Activated CD8-positive, alpha-beta T cell treated with anti-CD3 and anti-CD28 coated beads, Interleukin-2, amount 10 ng/mL, durations not matched to agents 7 days and 5 days (primary cell): ENCODE data around the gene KAT6B. TPM values are rescaled to one million over a fixed set of nuclear protein-coding genes. Genes with fewer than 3 reads are reported as not detected.

ENCODE experiments used
- ATAC-seq: fragments of 150-1000 bp; cut with Tn5 transposase; one replicate; pipeline ENCODE4 v1.10.0; 2021; ENCODE audit warnings: moderate library complexity
- CTCF ChIA-PET: fragments of 350-600 bp; sonication (Branson Sonifier 250); formaldehyde crosslinking; loops from one replicate; lab custom pipeline; 2021; ENCODE audit warnings: antibody characterized with exemption; lab: Charles Lee
- POLR2A ChIA-PET: fragments of 350-600 bp; sonication (Branson Sonifier 250); formaldehyde crosslinking; loops from one replicate; lab custom pipeline; 2021; ENCODE audit warnings: antibody characterized with exemption; lab: Charles Lee
- DNase-seq: peaks from one replicate; pipeline ENCODE4 v3.0.0-alpha.2; 2020
- H3K27ac Mint-ChIP-seq: one replicate; pipeline ENCODE4 v1.8.0; 2021; ENCODE audit warnings: mild to moderate bottlenecking, mixed read lengths
- H3K27me3 Mint-ChIP-seq: one replicate; pipeline ENCODE4 v1.8.0; 2021; ENCODE audit warnings: low read depth, mixed read lengths
- H3K36me3 Mint-ChIP-seq: one replicate; pipeline ENCODE4 v1.8.0; 2021; ENCODE audit warnings: low read depth, mixed read lengths
- H3K4me1 Mint-ChIP-seq: one replicate; pipeline ENCODE4 v1.8.0; 2021; ENCODE audit warnings: low read depth, mixed read lengths
- H3K4me3 Mint-ChIP-seq: one replicate; pipeline ENCODE4 v1.8.0; 2021; ENCODE audit warnings: mild to moderate bottlenecking, mixed read lengths
- H3K9me3 Mint-ChIP-seq: one replicate; pipeline ENCODE4 v1.8.0; 2022; ENCODE audit warnings: mixed read lengths; ENCODE audit not compliant: insufficient read depth
- total RNA-seq, 2 experiments: library from RNA; stranded (reverse); gene quantifications; one replicate each; pipeline ENCODE4 v1.2.3, GENCODE V29; 2021

The KAT6B gene
- total RNA-seq, 2 experiments from 2014 or later: 40.3 to 43.1 TPM

- H3K27ac Mint-ChIP-seq: no peak overlapping the region
- H3K9me3 Mint-ChIP-seq: no peaks in the 10 kb centered on the region
- no peaks in the 10 kb centered on the region for H3K27me3 Mint-ChIP-seq
- H3K4me3 Mint-ChIP-seq: no peak overlapping the region
- no peak for ATAC-seq
- DNase-seq: no peak
- peaks cover 31% of the 10 kb centered on the region for H3K4me1 Mint-ChIP-seq
- POLR2A ChIA-PET: no interaction called here
- H3K36me3 Mint-ChIP-seq: peaks cover 22% of the 10 kb centered on the region
- CTCF ChIA-PET: interaction anchor here (1.4 to 2.2 kb wide), 4 partner anchors 13 to 294 kb away, joined by 4 to 11 read pairs (median 4); no protein-coding TSS in a partner anchor
Observed at GRCh38 chr10:75033399-75034130, 207.2 kb downstream of the KAT6B start.

GRCh38 chr10:75034131-75034512 lies 207.7 kb downstream of the KAT6B start:
- Mint-ChIP-seq H3K36me3 (peaks cover 17% of the 10 kb centered on the region), H3K4me1 (peaks cover 31% of the 10 kb centered on the region), H3K27me3 (no peaks in the 10 kb centered on the region), H3K4me3 (no peak overlapping the region), H3K9me3 (no peaks in the 10 kb centered on the region), H3K27ac (no peak overlapping the region)
- peak; percentile 57 for ATAC-seq
- ChIA-PET POLR2A (no interaction called here), CTCF (interaction anchor here (1.4 to 1.5 kb wide), 3 partner anchors 14 to 295 kb away, joined by 4 to 5 read pairs (median 4); no protein-coding TSS in a partner anchor)
- peak; percentile 33 for DNase-seq

DNA sequence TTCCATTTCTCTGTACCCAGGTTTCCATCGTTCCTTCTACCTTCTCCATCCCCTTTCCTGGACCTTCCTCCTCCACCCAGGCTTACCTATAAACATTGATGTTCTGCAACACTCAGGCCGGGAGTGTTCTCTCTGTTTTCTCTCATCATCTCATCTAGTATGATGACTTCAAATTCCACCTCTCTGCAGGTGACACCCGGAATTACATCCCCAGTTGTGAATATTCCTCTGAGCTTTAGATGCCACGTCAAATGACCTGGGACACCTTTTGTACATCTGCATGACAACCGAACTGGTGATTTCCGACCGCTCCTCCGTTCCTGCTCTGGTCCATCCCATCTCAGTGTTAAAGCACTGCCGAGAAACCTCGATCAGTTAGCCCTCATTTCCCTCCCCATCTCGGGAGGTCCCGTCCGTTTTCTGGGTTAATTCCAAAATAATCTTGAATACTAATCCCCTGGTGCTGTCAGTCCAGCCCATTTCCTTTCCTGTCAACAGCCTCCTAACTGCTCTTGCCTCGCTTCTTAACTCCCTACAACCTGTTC lies 208.4 kb downstream of the KAT6B start:
- Mint-ChIP-seq H3K9me3 (no peaks in the 10 kb centered on the region), H3K27me3 (no peaks in the 10 kb centered on the region), H3K36me3 (peaks cover 12% of the 10 kb centered on the region), H3K27ac (no peak overlapping the region), H3K4me3 (no peak overlapping the region), H3K4me1 (peaks cover 31% of the 10 kb centered on the region)
- ATAC-seq (no peak), DNase-seq (no peak)
- ChIA-PET CTCF (interaction anchor here (1.4 to 1.5 kb wide), 3 partner anchors 15 to 296 kb away, joined by 4 to 5 read pairs (median 4); no protein-coding TSS in a partner anchor), POLR2A (no interaction called here)

- Mint-ChIP-seq H3K4me3 (no peak overlapping the region), H3K4me1 (peaks cover 31% of the 10 kb centered on the region), H3K27me3 (no peaks in the 10 kb centered on the region), H3K27ac (no peak overlapping the region), H3K9me3 (no peaks in the 10 kb centered on the region), H3K36me3 (peaks cover 4% of the 10 kb centered on the region)
- CTCF ChIA-PET: interaction anchor here (0.9 to 1.0 kb wide), 2 partner anchors 64 to 152 kb away, joined by 3 read pairs; no protein-coding TSS in a partner anchor
- no peak for ATAC-seq
- POLR2A ChIA-PET: no interaction called here
- DNase-seq: no peak
Observed at GRCh38 chr10:75035975-75036708, 209.7 kb downstream of the KAT6B start.

DNA sequence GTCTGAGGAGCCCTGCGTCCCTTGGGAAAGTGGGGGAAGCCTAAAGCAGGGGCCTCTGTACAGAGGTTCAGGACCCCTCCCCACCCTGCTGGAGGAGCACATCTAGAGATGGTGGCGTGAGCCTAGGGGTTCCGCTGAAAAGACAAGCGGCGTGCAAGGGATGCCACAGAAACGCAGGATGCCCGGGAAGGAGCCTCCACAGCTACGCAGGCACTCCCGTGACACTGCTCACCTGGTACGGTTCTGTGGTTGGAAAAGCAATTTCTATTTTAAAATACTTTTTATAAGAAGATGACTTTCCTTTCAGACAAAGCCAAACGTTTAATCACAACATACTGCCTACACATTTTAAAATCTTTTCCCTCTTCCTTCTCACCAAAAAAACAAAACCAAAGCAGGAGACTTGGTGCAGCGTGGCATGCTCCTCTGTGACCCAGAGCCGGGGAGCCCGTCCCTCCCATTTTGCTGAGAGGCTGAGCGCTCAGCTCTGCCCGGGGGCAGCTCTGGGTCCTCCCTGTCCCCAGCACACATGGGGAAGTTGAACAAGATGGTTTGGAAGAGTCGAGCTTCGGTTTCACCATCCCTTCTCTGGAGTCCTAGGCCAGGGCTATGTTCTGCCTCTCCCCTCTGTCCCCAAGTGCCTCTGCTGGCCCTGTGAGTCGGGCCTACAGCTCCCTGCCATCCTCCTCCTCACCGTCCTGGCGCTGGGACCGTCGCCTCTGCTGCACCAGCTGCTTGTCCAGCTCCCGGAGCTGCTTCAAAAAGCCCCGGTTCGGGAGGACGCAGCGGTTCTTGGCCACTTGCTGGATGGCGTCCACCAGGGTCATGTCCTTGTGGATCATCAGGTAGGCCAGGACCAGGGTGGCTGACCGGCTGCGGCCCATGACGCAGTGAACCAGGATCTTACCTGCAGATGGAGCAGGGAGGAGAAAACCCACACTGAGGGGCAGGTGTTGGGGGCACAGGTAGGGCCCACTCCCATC lies 211.1 kb downstream of the KAT6B start:
- ATAC-seq: no peak
- POLR2A ChIA-PET: no interaction called here
- Mint-ChIP-seq H3K27ac (no peak overlapping the region), H3K9me3 (no peaks in the 10 kb centered on the region), H3K36me3 (peaks cover 2% of the 10 kb centered on the region), H3K4me1 (peaks cover 34% of the 10 kb centered on the region), H3K27me3 (no peaks in the 10 kb centered on the region), H3K4me3 (no peak overlapping the region)
- CTCF ChIA-PET: interaction anchor here (1.0 kb wide), 1 partner anchor 62 kb away, joined by 3 read pairs; no protein-coding TSS in a partner anchor
- no peak for DNase-seq

- no peak for DNase-seq
- ATAC-seq: no peak
- Mint-ChIP-seq H3K9me3 (no peaks in the 10 kb centered on the region), H3K27ac (no peak overlapping the region), H3K4me3 (no peak overlapping the region), H3K27me3 (no peaks in the 10 kb centered on the region), H3K4me1 (peaks cover 37% of the 10 kb centered on the region), H3K36me3 (peaks cover 2% of the 10 kb centered on the region)
- ChIA-PET POLR2A (no interaction called here), CTCF (no interaction called here)
Observed at GRCh38 chr10:75038335-75038734, 211.9 kb downstream of the KAT6B start.

DNA sequence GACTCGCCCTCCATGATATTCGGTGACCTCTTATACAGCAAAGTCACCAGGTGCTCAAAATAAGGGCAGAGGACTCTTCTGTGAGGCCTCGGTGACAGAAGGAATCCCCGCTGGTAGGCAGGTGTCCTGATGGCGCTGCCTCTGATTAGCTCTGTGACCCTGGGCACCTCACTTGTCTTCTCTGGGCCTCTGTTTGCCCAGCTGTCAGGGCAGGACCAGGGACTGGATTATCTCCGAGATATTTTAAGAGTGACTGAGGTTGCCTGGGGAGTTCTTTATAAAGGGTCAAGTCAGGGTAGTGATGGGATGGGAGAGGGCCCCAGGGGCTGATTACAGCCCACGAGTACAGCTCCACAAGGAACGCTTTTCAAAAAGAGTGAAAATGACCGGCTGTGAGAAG lies 214.2 kb downstream of the KAT6B start:
- peaks cover 4% of the 10 kb centered on the region for H3K27me3 Mint-ChIP-seq
- ChIA-PET POLR2A (no interaction called here), CTCF (no interaction called here)
- peaks cover 28% of the 10 kb centered on the region for H3K4me1 Mint-ChIP-seq
- no peak overlapping the region for H3K4me3 Mint-ChIP-seq
- DNase-seq (no peak), ATAC-seq (no peak)
- H3K36me3 Mint-ChIP-seq: no peaks in the 10 kb centered on the region
- H3K27ac Mint-ChIP-seq: no peak overlapping the region
- no peaks in the 10 kb centered on the region for H3K9me3 Mint-ChIP-seq

GRCh38 chr10:75042292-75042974 lies 216.0 kb downstream of the KAT6B start:
- no peaks in the 10 kb centered on the region for H3K36me3 Mint-ChIP-seq
- peaks cover 19% of the 10 kb centered on the region for H3K4me1 Mint-ChIP-seq
- ChIA-PET POLR2A (interaction anchor here (0.6 kb wide), 1 partner anchor 235 kb away, joined by 4 read pairs; no protein-coding TSS in a partner anchor), CTCF (interaction anchor here (1.0 kb wide), 2 partner anchors 21 to 174 kb away, joined by 3 to 5 read pairs; no protein-coding TSS in a partner anchor)
- H3K27ac Mint-ChIP-seq: no peak overlapping the region
- H3K4me3 Mint-ChIP-seq: no peak overlapping the region
- no peak for ATAC-seq
- H3K9me3 Mint-ChIP-seq: no peaks in the 10 kb centered on the region
- H3K27me3 Mint-ChIP-seq: peaks cover 4% of the 10 kb centered on the region
- no peak for DNase-seq

- POLR2A ChIA-PET: interaction anchor here (0.7 kb wide), 1 partner anchor 717 kb away, joined by 4 read pairs; no protein-coding TSS in a partner anchor
- Mint-ChIP-seq H3K27me3 (peaks cover 4% of the 10 kb centered on the region), H3K4me3 (peak overlapping the region; percentile 62), H3K27ac (no peak overlapping the region), H3K36me3 (no peaks in the 10 kb centered on the region), H3K4me1 (peaks cover 18% of the 10 kb centered on the region), H3K9me3 (no peaks in the 10 kb centered on the region)
- CTCF ChIA-PET: interaction anchor here (1.0 kb wide), 1 partner anchor 173 kb away, joined by 3 read pairs; no protein-coding TSS in a partner anchor
- ATAC-seq: peak; percentile 70
- peak; percentile 51 for DNase-seq
Observed at GRCh38 chr10:75043256-75044131, 217.1 kb downstream of the KAT6B start.

GRCh38 chr10:75048669-75049098 lies 222.3 kb downstream of the KAT6B start:
- ATAC-seq (no peak), DNase-seq (no peak)

More at GRCh38 chr10:75048669-75049098, 222.3 kb downstream of the KAT6B start:
- Mint-ChIP-seq H3K4me1 (peaks cover 9% of the 10 kb centered on the region), H3K9me3 (no peaks in the 10 kb centered on the region), H3K36me3 (no peaks in the 10 kb centered on the region), H3K4me3 (no peak overlapping the region), H3K27ac (no peak overlapping the region), H3K27me3 (peaks cover 4% of the 10 kb centered on the region)
- CTCF ChIA-PET: no interaction called here
- POLR2A ChIA-PET: no interaction called here
